IMR-90 (cell line): ENCODE measurements around the gene DOHH.

ENCODE experiments used
- CHD1 ChIP-seq: IDR thresholded peaks from 2 replicates; pipeline ENCODE4 v1.6.1; 2012; ENCODE audit warnings: low read depth, low read length, improper control_type of control experiment
- MAZ ChIP-seq: IDR thresholded peaks from 2 replicates; pipeline ENCODE4 v1.6.1; 2012; ENCODE audit warnings: low read depth, mild to moderate bottlenecking, low read length, improper control_type of control experiment, moderate library complexity, borderline replicate concordance
- POLR2A ChIP-seq: IDR thresholded peaks from 2 replicates; pipeline ENCODE4 v1.6.1; 2012; ENCODE audit warnings: mild to moderate bottlenecking, low read depth, low read length
- RCOR1 ChIP-seq: IDR thresholded peaks from 2 replicates; pipeline ENCODE4 v1.6.1; 2012; ENCODE audit warnings: mild to moderate bottlenecking, low read length, improper control_type of control experiment; ENCODE audit not compliant: insufficient replicate concordance
- RFX5 ChIP-seq: IDR thresholded peaks from 2 replicates; pipeline ENCODE4 v1.8.0; 2012; ENCODE audit warnings: low read depth, mild to moderate bottlenecking, low read length, moderate library complexity
- TF ChIP-seq, protein P1 (sequence below): conservative IDR thresholded peaks from 2 replicates; pipeline ENCODE4 v1.5.1; 2012; ENCODE audit warnings: mild to moderate bottlenecking, low read depth, low read length, improper control_type of control experiment
- TF ChIP-seq, protein P2 (sequence below): fragments of 150-350 bp; IDR thresholded peaks from 2 replicates; pipeline ENCODE4 v1.6.1; 2016; ENCODE audit warnings: low read depth, mild to moderate bottlenecking, low read length, moderate library complexity, borderline replicate concordance

DNA sequence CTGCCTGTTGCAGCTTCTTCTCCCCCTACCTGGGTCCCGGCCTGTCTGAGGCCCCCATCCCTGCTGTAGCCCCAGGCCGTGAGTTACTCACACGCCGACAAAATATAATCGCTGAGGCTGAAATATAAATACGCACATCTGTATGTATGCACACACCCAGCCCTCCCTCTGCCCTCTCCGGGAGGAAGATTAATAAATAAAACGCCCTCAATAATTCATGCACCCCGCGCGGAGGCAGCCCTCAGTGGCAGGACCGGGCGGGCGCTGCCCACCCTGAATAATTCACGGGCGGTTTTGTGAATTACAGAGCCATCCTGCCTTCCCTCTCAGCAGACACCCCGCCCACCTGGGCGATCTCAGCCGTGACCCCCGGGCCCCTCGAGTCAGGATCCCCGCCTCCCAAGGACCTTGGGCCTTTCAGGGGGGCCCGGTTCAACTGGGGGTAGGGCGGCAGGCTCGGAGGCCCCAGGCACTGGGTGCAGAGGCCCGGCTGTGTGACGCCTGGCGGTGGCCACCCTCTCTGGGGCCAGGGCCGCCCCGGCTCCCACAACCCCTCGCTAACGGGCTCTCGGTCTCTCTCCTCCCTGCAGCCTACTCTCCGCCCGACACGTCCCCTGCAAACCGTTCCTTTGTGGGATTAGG, 44.4 kb downstream of the DOHH start:
- TF ChIP-seq, protein P1, sequence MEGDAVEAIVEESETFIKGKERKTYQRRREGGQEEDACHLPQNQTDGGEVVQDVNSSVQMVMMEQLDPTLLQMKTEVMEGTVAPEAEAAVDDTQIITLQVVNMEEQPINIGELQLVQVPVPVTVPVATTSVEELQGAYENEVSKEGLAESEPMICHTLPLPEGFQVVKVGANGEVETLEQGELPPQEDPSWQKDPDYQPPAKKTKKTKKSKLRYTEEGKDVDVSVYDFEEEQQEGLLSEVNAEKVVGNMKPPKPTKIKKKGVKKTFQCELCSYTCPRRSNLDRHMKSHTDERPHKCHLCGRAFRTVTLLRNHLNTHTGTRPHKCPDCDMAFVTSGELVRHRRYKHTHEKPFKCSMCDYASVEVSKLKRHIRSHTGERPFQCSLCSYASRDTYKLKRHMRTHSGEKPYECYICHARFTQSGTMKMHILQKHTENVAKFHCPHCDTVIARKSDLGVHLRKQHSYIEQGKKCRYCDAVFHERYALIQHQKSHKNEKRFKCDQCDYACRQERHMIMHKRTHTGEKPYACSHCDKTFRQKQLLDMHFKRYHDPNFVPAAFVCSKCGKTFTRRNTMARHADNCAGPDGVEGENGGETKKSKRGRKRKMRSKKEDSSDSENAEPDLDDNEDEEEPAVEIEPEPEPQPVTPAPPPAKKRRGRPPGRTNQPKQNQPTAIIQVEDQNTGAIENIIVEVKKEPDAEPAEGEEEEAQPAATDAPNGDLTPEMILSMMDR = no peak
- TF ChIP-seq POLR2A (no peak), MAZ (no peak), RCOR1 (no peak), RFX5 (no peak), CHD1 (no peak)
- TF ChIP-seq, protein P2, sequence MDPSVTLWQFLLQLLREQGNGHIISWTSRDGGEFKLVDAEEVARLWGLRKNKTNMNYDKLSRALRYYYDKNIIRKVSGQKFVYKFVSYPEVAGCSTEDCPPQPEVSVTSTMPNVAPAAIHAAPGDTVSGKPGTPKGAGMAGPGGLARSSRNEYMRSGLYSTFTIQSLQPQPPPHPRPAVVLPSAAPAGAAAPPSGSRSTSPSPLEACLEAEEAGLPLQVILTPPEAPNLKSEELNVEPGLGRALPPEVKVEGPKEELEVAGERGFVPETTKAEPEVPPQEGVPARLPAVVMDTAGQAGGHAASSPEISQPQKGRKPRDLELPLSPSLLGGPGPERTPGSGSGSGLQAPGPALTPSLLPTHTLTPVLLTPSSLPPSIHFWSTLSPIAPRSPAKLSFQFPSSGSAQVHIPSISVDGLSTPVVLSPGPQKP = no peak
